ENCODE data around the gene RNF182. TPM values are rescaled to one million over a fixed set of nuclear protein-coding genes. Genes with fewer than 3 reads are reported as not detected.

Gene RNF182, protein sequence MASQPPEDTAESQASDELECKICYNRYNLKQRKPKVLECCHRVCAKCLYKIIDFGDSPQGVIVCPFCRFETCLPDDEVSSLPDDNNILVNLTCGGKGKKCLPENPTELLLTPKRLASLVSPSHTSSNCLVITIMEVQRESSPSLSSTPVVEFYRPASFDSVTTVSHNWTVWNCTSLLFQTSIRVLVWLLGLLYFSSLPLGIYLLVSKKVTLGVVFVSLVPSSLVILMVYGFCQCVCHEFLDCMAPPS
- 3.5 and 3.7 TPM in 2 replicates for total RNA-seq (2021)
- long read RNA-seq, transcript RNF182-204 (3 exons, 3,706 nt) = major isoform, 10 of 22 reads
- long read RNA-seq, partial matches to known transcripts = 2 of 22 reads
- long read RNA-seq, other reads (novel, unspliced or antisense) = 4 of 22 reads

DNA sequence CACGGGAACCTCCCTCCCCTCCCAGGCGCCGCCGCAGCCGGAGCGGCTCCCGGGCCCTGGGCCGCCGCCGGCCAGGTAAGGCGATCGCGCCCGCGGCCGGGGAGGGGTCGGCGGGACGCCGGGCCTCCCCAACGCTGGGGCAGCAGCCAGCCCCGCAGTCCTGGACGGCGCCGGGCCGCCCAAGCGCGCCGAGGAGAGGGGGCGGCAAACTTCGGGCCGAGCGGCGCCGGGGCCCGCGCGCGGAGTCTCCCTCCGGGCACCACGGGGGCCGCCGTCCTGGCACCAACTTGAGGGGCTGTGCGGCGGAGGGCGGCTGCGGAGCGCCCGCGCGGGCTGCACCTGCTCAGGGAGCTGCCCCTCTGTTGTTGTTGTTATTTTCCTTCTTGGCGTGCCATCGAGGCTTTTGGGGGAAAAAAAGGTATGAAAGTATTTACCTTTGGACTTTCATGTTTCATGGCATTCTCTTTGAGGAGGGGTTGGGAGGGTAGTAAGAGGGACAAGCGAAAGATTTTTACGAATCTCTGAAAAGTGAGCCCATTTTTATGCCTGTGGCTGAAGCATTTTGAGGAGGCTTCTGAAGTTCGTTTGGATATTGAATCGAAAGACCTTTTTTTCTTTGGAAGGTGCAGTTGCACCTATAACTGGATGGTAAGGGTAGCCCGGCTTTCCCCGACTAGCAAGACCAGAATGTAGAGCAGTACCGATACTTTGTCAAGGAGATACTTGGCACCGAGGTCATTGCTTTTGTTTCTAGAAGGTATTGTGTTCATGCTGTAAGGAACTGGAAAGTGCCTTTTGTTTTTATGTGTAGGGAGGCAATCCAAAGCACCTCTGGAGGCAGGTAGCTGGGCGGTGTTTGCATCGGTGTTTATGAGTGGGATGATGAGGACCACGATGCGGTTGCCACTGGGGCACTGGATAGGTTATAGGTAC, at the start of gene RNF182:
Gene RNF182, plus strand, starts transcription at position 4 of the 933 bp plus-strand sequence. CDS start 52,168 bp downstream, outside the sequence.
- Histone ChIP-seq H2AFZ (ENCODE audit: low read length) (peak within 1 kb of the TSS; percentile 91), H3K14ac (ENCODE audit: insufficient read depth, low read length) (peak within 1 kb of the TSS; percentile 49; the same call in 1 of the 2 replicates), H3K23ac (ENCODE audit: insufficient read length, low read depth, low read length) (no peak within 1 kb of the TSS), H3K4ac (ENCODE audit: low read depth, low read length) (no peak within 1 kb of the TSS), H2AK5ac (ENCODE audit: insufficient read length, low read length) (no peak within 1 kb of the TSS), H3T11ph (ENCODE audit: low read length) (no peak within 1 kb of the TSS), H2BK15ac (ENCODE audit: low read depth, low read length) (no peak within 1 kb of the TSS; the same call in 1 of the 2 replicates), H3K27ac (ENCODE audit: insufficient read length, low read depth, low read length) (no peak within 1 kb of the TSS), H3K9ac (ENCODE audit: extremely low read depth, insufficient read length, low read length) (peak within 1 kb of the TSS; percentile 45), H3K18ac (ENCODE audit: insufficient read length, low read depth, low read length) (peak within 1 kb of the TSS; percentile 43), H2BK120ac (ENCODE audit: low read depth, low read length, poor library complexity, severe bottlenecking) (no peak within 1 kb of the TSS), H4K20me1 (ENCODE audit: control insufficient read depth, insufficient read depth, insufficient read length) (no peaks in the 10 kb centered on the region), H2BK20ac (ENCODE audit: low read depth, low read length, poor library complexity, severe bottlenecking) (no peak within 1 kb of the TSS), H2BK12ac (ENCODE audit: insufficient read length, low read depth, low read length) (no peak within 1 kb of the TSS), H3K79me1 (ENCODE audit: insufficient read depth, low read depth, low read length, poor library complexity, severe bottlenecking) (no peaks in the 10 kb centered on the region), H3K27me3 (ENCODE audit: insufficient read depth, low read length) (peaks cover 4% of the 10 kb centered on the region; the same call in 1 of the 2 replicates), H4K91ac (ENCODE audit: insufficient read length, low read depth, low read length) (no peak within 1 kb of the TSS), H3K9me3 (ENCODE audit: control insufficient read depth, low read depth, low read length) (no peaks in the 10 kb centered on the region), H3K56ac (ENCODE audit: insufficient read length, low read depth, low read length) (no peak within 1 kb of the TSS), H3K79me2 (ENCODE audit: insufficient read depth, low read length) (no peaks in the 10 kb centered on the region), H3K4me2 (ENCODE audit: insufficient read depth, insufficient read length, low read length) (peak within 1 kb of the TSS; percentile 96), H2BK5ac (ENCODE audit: insufficient read length, low read length) (no peak within 1 kb of the TSS), H3K4me1 (ENCODE audit: insufficient read depth, low read length) (no peaks in the 10 kb centered on the region; the same call in 1 of the 2 replicates), H4K5ac (ENCODE audit: insufficient read length, low read depth, low read length) (no peak within 1 kb of the TSS), H4K8ac (replicated peaks; ENCODE audit: insufficient read length, low read depth, low read length) (no peak within 1 kb of the TSS), H3K23me2 (ENCODE audit: insufficient read length, low read depth, low read length, poor library complexity, severe bottlenecking) (peaks cover 13% of the 10 kb centered on the region)
- H3K4me3 Mint-ChIP-seq = peak within 1 kb of the TSS; percentile 76 to 90
- TF ChIP-seq, protein P1, sequence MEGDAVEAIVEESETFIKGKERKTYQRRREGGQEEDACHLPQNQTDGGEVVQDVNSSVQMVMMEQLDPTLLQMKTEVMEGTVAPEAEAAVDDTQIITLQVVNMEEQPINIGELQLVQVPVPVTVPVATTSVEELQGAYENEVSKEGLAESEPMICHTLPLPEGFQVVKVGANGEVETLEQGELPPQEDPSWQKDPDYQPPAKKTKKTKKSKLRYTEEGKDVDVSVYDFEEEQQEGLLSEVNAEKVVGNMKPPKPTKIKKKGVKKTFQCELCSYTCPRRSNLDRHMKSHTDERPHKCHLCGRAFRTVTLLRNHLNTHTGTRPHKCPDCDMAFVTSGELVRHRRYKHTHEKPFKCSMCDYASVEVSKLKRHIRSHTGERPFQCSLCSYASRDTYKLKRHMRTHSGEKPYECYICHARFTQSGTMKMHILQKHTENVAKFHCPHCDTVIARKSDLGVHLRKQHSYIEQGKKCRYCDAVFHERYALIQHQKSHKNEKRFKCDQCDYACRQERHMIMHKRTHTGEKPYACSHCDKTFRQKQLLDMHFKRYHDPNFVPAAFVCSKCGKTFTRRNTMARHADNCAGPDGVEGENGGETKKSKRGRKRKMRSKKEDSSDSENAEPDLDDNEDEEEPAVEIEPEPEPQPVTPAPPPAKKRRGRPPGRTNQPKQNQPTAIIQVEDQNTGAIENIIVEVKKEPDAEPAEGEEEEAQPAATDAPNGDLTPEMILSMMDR (conservative IDR thresholded peaks at IDR 0.05) = no peak
- no peak for DNase-seq
- no peaks in the 10 kb centered on the region for H3K36me3 Mint-ChIP-seq (ENCODE audit: insufficient read depth in 1 of 3, low read depth in 3 of 3)
- no peaks in the 10 kb centered on the region for H3K9me3 Mint-ChIP-seq
- peaks cover 49% of the 10 kb centered on the region for H3K27me3 Mint-ChIP-seq (ENCODE audit: low read depth)
- peak within 1 kb of the TSS; percentile 53 to 70 (median 57); a peak in 4 of 7 replicates for H3K27ac Mint-ChIP-seq
- H3K4me1 Mint-ChIP-seq = peaks cover 29 to 34% of the 10 kb centered on the region in 2 experiments
- WGBS (ENCODE audit: extremely low coverage, insufficient read length, low lambda C conversion rate) = no CpG with 5 or more reads among the region's 65 CpGs
